NCI-H128 (cell line): Measurements from ENCODE around the gene ABRAXAS1.
A peak's percentile ranks its signal among the peaks of the same experiment; 100 is the strongest.
"Not testable (repeated sequence)": the region's sequence is repeated elsewhere in the genome, so short reads cannot be mapped to it uniquely, and the experiment has no call there.

ENCODE experiments used
- DNase-seq: peaks from one replicate; lab custom pipeline; 2025; ENCODE audit not compliant: unreplicated experiment; lab: John Stamatoyannopoulos, UW

The ABRAXAS1 gene

DNA sequence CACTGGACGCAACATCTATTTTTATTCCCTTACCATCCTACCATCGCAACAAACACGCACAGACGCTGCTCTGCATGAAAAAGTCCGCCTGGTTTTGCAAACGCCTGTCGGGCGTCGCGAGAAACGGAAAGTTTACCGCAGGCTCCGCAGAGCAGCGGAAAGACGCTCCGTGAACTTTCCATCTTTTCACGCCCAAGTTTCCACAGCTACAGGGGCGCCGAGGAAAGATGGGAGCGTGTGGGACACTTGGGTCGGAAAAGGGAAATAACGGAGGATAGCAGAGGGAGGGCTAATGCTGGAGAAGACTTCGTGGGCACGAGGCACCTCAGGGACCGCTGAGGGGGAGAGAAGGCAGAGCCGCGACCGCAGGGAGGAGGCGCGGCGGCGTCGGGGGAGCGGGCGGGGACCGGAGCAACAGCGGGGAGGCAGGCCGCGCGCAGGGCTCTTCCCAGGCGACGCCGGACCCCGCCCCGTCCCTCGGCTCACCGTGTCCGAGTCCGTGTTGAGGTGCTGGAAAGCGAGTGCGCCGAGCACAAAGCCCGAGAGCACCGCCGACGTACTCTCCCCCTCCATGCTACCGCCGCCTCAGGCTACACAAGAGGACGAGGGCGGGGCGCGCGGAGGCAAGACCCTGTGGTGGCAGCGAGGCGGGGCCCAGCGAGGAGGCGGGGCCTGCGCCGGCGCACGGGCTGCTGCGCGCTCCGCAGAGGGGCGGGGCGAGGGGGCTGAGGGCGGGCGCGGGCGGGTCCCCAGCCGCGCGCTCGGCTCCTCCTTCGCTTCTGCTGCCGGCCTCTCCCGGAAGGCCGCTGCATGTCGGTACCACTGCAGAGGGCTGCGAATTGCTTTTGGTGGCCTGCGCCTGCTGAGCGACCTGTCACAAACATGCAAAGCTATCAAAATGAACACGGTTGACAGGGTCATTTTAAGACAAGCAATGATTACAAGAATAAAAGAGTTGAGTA is at the start of gene ABRAXAS1:
TSS of gene ABRAXAS1 (minus strand) at position 601 of the 962 bp plus-strand sequence. CDS start at position 573, 28 bp downstream.
- DNase-seq: peak; percentile 74

DNA sequence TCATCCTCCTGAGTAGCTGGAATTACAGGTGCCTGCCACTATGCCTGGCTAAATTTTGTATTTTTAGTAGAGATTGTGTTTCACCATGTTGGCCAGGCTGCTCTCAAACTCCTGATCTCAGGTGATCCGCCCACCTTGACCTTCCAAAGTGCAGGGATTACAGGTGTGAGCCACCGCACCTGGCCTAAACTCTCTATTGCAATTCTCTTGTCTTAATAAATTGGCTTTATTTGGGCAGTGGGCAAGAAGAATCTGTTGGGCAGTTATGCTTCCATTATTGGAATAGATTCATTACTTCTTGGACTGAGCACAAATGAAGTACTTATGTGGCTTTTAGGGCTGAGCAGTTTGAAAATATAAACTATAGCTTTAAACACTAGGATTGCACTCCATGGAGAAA is 42.8 kb upstream of the ABRAXAS1 start:
- no peak for DNase-seq

DNA sequence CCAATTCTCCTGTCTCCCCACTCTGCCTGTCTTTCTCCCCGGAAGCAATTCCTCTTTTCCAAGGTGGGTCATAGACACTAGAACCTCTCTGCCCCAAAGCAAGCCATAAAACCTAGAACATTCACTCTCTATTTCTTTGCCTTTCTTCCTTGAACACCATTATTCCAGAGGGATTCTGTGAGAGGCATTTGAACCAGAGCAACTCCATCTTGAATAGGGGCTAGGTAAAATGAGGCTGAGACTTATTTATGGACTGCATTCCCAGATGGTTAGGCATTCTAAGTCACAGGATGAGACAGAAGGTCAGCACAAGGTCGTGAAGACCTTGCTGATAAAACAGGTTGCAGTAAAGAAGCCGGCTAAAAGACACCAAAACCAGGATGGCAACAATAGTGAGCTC is 37.3 kb upstream of the ABRAXAS1 start:
- no peak for DNase-seq

DNA sequence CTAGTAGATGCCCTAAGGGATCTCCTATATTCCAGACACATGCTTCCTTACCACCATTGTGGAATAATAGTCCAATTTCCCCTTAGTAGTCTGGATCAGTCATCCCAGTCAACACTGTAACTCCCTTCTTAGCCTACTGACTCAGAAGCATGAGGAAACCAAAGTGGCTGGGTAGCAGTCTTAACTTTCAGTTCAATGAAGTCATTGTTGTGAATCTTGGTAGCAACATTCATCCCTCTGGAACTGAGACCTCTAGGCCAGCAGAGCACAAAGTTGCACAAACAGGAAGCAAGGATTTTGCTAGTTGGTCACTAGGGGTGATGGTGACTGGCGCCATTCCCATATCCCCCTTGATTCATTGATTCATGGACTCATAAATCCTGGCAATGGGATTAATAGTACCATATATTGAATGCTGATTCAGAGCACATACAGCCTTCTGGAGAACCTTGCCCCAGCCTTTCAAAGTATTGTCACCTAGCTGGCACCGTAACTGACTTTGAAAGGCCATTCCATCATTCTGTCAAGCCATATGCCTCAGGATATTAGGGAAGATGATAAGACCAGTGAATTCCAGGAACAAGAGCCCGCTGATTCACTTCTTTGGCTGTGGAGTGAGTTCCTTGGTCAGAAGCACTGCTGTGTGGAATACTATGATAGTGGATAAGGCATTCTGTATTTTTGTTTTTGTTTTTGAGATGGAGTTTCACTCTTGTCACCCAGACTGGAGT is 31.3 kb upstream of the ABRAXAS1 start:
- DNase-seq: no peak

DNA sequence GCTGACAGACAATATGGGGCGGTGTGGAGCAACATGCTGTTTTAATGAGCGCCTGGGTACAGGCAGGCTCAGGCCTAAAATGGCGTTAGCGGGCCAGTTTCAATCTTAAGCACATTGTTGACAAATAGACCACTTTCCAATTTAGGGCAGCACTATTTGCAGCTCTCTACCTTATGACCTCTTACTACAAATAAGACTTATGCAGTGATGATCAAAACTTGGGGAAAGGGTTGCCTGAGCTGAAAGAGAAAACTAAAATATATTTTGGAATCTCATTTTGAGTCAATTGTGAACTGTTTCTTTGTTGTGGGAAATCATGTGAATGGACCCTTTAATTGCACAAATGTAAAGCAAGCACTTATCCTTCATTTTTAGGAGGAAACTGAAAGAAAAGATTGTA is 25.5 kb upstream of the ABRAXAS1 start:
- no peak for DNase-seq

DNA sequence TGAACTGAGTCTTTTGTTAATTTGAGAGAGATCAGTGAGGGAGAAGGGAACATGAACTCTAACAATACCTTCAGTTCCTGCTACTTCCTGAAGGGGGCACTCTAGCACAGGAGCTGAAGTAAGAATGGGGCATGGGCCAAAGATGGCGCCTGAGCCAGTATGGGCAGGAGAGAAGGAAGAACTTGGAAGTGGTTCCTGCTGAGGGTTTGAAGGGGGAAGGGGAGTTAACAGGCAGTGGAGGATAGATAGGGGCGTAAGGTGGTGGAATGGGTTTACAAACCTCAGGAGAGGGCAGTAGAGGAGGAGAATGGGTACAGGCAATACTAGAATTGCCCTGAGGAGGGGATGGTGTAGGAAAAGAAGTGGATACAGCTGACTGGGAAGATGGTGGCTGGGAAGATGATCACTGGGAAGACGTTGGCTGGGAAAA is 24.3 kb upstream of the ABRAXAS1 start:
- DNase-seq: not testable (repeated sequence)

DNA sequence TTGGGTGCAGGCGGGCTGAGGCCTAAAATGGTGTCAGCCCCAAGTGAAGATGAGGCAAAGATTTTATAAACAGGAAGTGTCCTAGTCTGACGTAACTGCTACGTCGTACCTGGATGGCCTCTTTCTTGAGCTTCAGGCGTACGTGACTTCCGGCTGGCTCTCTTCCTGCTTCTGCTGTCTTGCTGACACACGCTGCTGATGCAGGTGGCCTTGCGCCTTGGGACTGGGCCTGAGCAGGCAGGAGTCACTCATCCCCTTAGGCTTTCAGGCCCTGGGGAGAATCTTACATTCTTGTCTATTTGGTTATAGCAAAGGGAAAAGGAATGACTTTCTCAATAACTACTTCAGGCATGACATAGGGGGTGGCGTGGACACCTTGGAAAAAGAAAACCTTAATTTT is 20.1 kb upstream of the ABRAXAS1 start:
- DNase-seq: no peak

DNA sequence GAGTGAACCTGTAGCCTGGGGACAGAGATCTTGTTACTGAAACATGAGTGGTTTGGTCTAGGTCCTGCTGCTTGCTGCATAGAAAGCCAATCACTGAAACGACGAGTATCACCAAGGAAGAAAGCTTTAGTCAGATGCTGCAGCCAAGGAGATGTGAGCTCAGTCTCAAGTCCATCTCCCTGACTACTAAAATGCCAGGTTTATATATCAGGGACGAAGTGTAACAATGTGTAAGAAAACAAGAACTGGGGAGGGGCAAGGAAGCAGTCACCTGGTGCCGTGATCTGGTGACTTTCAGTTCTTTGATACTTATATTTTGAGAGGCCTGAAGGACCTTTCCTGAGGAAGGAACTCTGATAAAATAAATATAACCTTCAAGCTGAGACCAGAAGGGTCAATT is 19.6 kb upstream of the ABRAXAS1 start:
- no peak for DNase-seq

DNA sequence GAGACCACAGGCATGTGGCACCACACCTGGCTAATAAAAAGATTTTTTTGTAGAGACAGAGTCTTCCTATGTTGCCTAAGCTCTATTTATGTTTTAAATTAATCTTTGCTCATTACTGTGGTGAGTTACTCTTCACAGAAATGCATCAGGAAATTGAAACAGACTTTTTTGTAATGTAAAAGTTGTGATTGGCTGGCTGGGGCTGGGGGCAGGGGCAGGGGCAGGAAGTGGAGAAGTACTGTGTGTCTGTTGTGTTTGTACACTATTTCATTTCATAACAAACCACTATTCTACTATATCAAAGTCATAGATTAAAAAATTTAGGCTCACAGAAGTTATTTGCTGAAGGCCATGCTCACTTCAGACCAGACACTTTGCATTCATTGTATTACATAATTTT is 19.1 kb upstream of the ABRAXAS1 start:
- DNase-seq: no peak

DNA sequence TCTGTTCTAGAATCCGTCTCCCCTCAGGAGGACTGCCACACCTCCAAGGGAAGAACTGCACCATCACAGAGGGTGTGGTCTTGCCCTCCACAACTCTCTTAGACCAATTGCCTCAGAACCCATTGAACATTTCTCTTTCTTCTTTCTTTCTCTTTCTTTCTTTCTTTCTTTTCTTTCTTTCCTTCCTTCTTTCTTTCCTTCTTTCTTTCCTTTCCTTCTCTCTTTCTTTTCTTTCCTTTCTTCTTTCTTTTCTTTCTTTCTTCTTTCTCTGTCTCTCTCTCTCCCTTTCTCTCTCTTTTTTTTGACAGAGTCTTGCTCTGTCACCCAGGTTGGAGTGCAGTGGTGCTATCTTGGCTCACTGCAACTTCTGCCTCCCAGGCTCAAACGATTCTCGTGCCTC is 16.8 kb upstream of the ABRAXAS1 start:
- not testable (repeated sequence) for DNase-seq

DNA sequence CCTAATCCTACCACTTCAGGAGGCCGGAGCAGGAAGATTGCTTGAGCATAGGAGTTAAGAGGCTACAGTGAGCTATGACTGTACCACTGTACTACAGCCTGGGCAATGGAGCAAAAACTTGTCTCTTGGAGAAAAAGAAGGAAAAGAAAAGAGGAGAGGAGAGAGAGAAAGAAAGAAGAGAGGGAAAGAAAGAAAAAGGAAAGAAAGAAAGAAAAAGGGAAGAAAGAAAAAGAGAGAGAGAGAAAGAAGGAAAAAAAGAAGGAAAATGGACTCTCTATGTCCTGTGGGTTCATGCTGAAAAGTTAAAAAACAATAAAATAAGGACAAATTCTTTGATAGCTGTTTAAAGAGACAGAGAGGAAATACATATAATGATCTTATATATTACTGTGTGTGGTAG is 13.3 kb upstream of the ABRAXAS1 start:
- no peak for DNase-seq

DNA sequence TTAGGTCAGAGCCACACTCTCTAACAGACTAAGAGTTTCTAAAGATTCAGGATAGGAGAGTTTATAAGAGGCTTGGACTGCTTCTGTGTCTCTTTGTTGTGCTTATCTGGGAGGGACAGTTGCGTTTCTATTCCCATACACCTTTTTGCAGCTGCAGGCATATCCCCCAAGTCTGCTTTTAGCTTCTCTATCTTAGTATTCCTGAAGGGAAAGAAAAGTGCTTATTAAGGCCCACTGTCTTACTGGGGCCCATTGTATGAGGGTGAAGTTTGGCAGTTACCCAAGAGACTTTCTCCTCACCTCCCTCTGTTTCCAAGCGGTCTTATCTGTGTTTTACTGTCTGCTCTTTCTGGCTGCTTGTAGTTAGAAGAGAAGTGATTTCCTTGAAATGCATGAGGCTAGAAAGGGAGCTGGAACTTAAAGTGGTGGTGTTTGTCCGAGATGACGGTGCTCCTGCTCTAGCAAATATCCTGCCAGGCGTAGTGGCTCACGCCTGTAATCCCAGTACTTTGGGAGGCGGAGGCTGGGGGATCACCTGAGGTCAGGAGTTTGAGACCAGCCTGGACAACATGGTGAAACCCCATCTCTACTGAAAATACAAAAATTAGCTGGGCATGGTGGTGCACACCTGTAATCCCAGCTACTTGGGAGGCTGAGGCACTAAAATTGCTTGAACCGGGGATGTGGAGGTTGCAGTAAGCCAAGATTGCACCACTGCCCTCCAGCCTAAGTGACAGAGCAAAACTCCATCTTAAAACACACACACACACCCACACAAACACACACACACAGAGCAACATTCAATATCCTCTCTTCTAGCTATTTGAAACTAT is 11.4 kb upstream of the ABRAXAS1 start:
- not testable (repeated sequence) for DNase-seq

DNA sequence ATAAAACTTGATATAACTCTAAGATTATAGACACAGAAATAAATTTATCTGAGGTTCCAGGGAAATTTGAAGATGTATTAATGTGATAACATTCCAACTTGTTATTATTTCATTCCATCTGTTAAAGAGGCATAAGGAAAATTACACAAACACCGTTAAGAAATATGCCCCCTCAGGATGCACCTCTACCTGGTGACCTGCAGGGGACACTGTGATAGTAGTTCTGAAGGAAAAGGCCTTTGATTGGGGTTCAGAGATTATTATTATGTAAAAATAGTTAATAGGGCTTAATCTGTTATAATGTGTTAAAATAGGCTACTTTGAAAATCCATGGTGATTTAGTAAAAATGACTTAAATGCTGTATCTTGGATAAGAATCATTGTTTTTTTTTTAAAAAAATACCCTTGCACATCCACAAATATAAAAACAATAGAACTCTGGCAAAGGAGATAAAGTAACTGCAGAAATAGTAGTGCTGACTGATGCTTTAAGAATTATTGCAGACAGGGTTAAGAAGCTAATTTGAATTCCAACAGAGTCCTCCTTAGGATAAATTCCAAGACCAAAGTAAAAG is 6.1 kb upstream of the ABRAXAS1 start:
- no peak for DNase-seq

DNA sequence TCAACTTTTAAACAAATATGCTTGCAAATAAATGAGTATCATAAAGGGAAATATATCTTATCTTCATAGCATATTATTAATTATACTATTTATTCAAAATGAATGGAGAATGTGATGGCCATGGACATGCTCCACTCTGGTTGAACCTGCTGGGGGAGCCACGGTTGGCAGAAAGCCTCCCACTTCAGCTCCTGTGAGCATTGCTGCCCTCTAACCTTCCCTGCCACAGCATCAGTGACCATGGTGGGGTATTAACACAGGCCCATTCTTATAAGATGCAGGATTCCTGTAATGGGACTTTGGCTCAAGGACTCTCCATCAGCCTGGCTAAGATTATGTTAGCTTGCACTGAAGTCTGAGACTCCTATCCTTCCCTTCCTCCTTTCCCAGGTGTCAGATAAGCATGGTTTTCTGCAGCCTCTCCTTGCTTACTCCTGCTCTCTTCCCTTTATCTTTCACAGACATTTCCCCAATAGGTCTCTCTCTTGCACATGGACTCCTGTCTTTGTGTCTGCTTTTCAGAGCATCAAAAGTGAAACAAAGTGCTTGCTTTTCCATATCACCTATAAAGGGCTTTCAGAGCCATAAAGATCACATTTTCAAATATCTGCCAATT is 4.9 kb upstream of the ABRAXAS1 start:
- DNase-seq: no peak

DNA sequence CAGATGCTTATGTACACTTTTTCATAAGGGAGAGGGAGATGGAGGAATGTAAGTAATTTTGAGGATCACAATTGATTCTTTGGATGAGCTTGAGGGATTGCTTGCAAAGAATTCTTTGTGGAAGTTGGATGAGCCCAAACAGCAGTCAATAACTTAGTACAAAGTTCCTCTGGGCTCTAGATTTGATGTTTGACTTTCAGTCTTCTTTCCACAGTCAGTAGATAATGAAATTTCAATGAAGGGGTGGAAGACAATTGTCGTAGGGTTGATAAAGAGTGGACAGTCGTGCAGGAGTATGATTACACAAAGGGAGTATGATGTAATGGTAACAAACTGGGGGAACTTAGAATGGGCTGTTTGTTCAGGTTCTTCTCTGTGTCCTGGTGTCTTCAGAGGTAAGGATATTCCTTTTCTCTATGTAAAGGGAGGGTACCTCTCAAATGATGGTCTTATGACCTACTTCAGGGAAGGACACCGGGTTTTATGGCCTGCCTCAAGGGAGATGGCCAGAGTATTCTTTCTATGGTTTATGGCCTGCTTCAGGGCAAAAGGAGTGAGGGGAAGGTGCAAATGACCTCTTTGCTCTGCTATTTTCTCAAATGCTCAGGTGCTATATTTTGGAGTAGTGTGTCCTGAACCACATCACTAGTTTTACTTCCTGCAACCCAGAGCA is 1.7 kb upstream of the ABRAXAS1 start:
- no peak for DNase-seq

DNA sequence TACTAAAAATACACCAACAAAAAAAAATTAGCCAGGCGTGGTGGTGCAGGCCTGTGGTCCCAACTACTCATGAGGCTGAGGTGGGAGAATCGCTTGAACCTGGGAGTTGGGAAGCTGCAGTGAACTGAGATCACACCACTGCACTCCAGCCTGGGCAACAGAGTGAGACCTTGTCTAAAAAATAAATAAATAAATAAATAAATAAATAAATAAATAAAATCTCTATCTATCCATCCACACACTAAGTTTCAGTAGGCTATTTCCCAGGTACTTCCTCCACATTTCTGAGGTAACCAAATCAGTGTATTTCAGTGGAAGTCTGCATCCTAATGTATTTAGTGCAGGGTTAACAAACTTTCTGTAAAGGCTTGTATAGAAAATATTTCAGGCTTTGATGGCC is 10.9 kb downstream of the ABRAXAS1 start:
- DNase-seq: no peak

DNA sequence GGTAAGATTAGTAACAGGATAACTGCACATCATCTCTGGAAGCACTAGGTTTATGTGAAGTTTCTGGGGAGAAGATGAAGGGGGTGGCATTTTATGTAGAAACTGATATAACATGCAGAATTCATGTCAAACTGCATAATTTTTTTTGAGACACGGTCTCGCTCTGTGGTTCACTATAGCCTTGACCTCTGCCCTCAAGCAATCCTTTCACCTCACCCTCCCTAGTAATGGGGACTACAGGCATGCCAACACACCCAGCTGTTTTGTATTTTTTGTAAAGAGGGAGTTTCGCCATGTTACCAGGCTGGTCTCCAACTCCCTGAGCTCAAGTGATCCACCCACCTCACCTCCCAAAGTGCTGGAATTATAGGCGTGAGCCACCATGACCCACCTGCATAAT is 11.5 kb downstream of the ABRAXAS1 start:
- DNase-seq: no peak

DNA sequence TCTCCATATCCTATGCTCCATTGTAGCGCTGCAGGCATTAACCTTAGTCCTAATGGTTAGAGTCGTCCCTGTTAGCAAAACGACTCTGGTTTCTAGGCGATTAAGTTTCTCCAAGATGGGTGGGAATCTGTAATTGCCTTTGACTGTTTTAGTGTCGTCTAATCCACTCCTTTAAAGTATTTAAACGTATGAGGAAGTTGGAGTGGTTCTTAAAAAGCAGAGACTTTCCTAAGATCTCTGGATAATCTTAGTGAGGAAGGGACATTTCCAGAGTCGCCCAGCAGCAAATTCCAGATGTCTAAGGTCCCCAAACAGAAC is 28.8 kb downstream of the ABRAXAS1 start:
- DNase-seq: no peak

DNA sequence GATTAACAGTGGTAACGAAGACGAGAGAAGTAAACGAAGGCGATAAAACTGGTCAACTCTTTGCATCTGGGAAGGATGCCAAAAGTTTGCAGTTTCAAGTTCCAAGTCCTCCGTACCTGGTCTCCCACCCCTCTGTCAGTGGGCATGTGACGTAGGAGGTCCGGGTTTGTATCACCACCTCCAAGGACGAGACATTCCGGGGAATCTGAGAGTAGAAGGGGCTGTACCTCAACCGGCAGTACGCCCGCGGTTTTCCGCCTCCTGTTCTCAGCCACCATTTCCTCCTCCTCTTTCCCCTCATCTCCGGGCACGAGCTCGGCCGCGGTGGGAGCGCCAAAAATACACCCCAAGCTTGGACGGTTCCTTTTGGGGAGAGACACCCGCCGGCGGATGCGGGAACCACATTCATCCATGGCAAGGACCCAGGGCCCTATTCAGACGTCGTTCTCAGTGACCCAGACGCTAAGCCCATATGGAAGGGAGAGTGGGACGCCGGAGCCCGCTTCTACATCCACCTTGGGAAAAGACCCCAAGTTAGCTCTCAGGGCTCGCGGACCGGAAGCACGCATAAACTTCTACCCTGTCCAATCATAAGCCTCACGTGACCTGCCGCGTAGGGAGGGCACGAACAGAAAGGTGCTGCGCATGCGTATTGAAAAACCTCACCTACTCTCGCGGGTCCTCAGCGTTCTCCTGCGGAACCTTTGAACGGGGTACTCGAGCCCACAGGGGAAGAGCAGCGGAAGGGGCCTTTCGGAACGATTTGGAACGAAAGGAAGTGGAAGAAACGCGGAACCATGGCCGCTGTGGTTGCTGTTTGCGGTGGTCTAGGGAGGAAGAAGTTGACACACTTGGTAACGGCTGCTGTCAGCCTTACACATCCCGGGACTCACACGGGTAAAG is 29.4 kb downstream of the ABRAXAS1 start, which contains the start of the genes HELQ and MRPS18C:
TSS of gene HELQ (minus strand) at position 543 of the 903 bp plus-strand sequence. CDS start at position 413, 130 bp downstream.
TSS of gene MRPS18C (plus strand) at position 778 of the 903 bp plus-strand sequence. CDS start at position 798, 20 bp downstream.
- peak; percentile 97 for DNase-seq
